OCI-LY1 (cell line): ENCODE data around the gene DNAH1.

ENCODE experiments used
- CTCF ChIP-seq: fragments of 200-600 bp; sonication (generic), shearing (Covaris generic); IDR thresholded peaks from 2 replicates; pipeline ENCODE4 v1.5.1; 2017; ENCODE audit warnings: mild to moderate bottlenecking, antibody characterized with exemption, low read length, moderate library complexity, mixed read lengths
- EZH2 ChIP-seq: fragments of 200-600 bp; sonication (generic), shearing (Covaris generic); IDR thresholded peaks from 2 replicates; pipeline ENCODE4 v1.8.0; 2017; ENCODE audit warnings: borderline replicate concordance, mixed run types, mild to moderate bottlenecking, antibody characterized with exemption, low read length, moderate library complexity, mixed read lengths

DNA sequence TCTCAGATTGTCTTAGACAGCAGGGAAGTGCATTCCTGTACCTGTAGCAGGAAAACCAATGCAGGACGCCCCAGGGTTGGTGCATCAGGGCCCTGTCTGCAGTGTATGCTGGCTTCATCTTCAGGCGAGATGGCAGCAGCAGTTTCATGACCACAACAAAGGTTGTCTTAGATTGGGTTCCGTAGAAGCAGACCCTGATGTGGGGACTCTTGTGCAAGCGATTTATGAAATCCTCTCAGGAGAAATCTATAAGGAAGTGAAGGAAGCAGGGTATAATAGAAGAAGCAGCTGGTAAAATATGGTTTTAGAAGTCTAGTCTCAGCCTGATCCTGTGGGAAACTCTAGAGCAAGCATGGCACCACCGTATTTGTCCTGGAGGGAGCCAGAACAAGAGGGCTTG is 25.0 kb downstream of the DNAH1 start:
- TF ChIP-seq CTCF (no peak), EZH2 (no peak)
